ENCODE data around the gene GPR139. TPM values are rescaled to one million over a fixed set of nuclear protein-coding genes. Genes with fewer than 3 reads are reported as not detected.

GPR139 gene
- total RNA-seq, 1 donor: not detected

DNA sequence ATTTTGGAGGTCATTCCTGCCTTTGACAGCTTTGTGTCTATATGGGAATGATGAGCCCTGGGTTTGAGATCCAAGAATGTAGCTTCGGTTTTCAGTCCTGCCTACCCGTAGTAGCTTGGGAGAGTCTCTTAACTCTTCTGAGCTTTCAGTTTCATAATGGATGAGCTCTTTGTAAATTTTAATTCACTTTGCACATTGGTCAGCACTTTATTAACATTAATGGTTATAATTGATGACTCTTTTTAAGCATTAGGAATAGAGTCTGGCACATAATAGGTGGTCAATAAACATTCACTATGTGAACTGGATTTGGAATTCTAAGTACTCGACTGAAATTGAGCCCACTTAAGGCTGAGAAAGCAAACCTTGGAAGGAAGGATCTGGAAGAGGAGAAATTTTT is 17.3 kb downstream of the GPR139 start:
- H3K4me3 ChIP-seq (ENCODE audit: insufficient read depth, low read length): no peak overlapping the region
- H2AFZ ChIP-seq (ENCODE audit: low read length): no peak overlapping the region
- H3K27ac ChIP-seq (ENCODE audit: low read depth, low read length): no peak overlapping the region
- no peaks in the 10 kb centered on the region for H3K27me3 ChIP-seq (ENCODE audit: insufficient read depth, low read length)
- no peak overlapping the region for H3K4me2 ChIP-seq (ENCODE audit: insufficient read depth, low read length)
- peaks cover 2% of the 10 kb centered on the region for H3K9me3 ChIP-seq (ENCODE audit: low read depth, low read length)
- H3K36me3 ChIP-seq (ENCODE audit: insufficient read depth, low read length): no peaks in the 10 kb centered on the region
- no peaks in the 10 kb centered on the region for H3K4me1 ChIP-seq (ENCODE audit: insufficient read depth, low read length)
- TF ChIP-seq, protein P1, sequence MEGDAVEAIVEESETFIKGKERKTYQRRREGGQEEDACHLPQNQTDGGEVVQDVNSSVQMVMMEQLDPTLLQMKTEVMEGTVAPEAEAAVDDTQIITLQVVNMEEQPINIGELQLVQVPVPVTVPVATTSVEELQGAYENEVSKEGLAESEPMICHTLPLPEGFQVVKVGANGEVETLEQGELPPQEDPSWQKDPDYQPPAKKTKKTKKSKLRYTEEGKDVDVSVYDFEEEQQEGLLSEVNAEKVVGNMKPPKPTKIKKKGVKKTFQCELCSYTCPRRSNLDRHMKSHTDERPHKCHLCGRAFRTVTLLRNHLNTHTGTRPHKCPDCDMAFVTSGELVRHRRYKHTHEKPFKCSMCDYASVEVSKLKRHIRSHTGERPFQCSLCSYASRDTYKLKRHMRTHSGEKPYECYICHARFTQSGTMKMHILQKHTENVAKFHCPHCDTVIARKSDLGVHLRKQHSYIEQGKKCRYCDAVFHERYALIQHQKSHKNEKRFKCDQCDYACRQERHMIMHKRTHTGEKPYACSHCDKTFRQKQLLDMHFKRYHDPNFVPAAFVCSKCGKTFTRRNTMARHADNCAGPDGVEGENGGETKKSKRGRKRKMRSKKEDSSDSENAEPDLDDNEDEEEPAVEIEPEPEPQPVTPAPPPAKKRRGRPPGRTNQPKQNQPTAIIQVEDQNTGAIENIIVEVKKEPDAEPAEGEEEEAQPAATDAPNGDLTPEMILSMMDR (IDR thresholded peaks at IDR 0.05; ENCODE audit: extremely low read depth, low read depth, low read length): no peak
- no peaks in the 10 kb centered on the region for H4K20me1 ChIP-seq (ENCODE audit: insufficient read depth, low read length)
- H3K79me2 ChIP-seq (ENCODE audit: insufficient read depth, low read length): no peaks in the 10 kb centered on the region
- no peak for DNase-seq (ENCODE audit: insufficient read length, low spot score, missing footprints)

DNA sequence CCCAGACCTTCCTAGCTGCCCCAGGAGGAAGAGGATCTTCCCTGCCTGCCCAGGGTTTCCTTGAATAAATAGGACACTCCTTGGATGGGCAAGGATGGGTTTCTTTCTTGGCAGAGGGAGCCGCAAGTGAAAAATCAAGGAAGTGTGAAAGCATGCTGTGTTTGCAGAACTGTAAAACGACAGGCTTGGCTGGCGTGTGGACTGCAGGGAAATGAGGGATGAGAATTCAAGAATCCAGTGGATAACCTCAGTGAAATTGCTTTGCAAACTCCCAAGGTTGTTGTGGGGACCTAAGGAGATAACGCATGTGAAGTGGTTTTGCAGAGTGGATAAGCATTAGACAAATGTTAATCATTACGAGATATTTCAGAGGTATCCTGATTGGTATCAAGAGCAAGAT is 20.4 kb downstream of the GPR139 start:
- Histone ChIP-seq H3K4me1 (ENCODE audit: insufficient read depth, low read length) (no peaks in the 10 kb centered on the region), H3K4me2 (ENCODE audit: insufficient read depth, low read length) (no peak overlapping the region), H4K20me1 (ENCODE audit: insufficient read depth, low read length) (no peaks in the 10 kb centered on the region), H3K36me3 (ENCODE audit: insufficient read depth, low read length) (no peaks in the 10 kb centered on the region), H3K9me3 (ENCODE audit: low read depth, low read length) (no peaks in the 10 kb centered on the region), H3K27me3 (ENCODE audit: insufficient read depth, low read length) (no peaks in the 10 kb centered on the region), H3K4me3 (ENCODE audit: insufficient read depth, low read length) (no peak overlapping the region), H3K27ac (ENCODE audit: low read depth, low read length) (no peak overlapping the region), H3K79me2 (ENCODE audit: insufficient read depth, low read length) (no peaks in the 10 kb centered on the region), H2AFZ (ENCODE audit: low read length) (no peak overlapping the region)
- no peak for DNase-seq (ENCODE audit: insufficient read length, low spot score, missing footprints)
- TF ChIP-seq, protein P1 (IDR thresholded peaks at IDR 0.05; ENCODE audit: extremely low read depth, low read depth, low read length): no peak

DNA sequence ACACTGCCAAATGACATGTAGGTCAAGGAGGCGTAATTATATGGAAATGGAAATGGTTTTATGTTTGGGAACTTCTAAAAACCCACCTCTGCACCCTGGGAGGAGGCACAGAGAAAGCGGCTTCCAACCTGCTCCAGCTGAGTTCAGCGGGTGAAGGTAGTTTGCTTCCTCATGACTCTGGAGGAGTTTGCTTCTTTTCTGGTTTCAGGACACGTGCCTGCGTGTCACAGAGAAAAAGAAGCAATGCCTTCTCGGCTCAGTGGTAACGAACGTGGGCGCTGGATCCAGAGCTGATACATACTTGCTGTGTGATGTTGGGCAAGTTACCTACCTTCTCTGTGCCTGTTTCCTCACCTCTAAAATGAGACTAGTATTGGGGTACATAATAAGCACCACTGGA is 22.1 kb downstream of the GPR139 start:
- H3K27ac ChIP-seq (ENCODE audit: low read depth, low read length): no peak overlapping the region
- H3K9me3 ChIP-seq (ENCODE audit: low read depth, low read length): no peaks in the 10 kb centered on the region
- no peak overlapping the region for H3K4me3 ChIP-seq (ENCODE audit: insufficient read depth, low read length)
- no peak overlapping the region for H3K4me2 ChIP-seq (ENCODE audit: insufficient read depth, low read length)
- H3K4me1 ChIP-seq (ENCODE audit: insufficient read depth, low read length): no peaks in the 10 kb centered on the region
- H3K27me3 ChIP-seq (ENCODE audit: insufficient read depth, low read length): no peaks in the 10 kb centered on the region
- no peaks in the 10 kb centered on the region for H3K36me3 ChIP-seq (ENCODE audit: insufficient read depth, low read length)
- TF ChIP-seq, protein P1 (IDR thresholded peaks at IDR 0.05; ENCODE audit: extremely low read depth, low read depth, low read length): no peak
- H3K79me2 ChIP-seq (ENCODE audit: insufficient read depth, low read length): no peaks in the 10 kb centered on the region
- no peaks in the 10 kb centered on the region for H4K20me1 ChIP-seq (ENCODE audit: insufficient read depth, low read length)
- DNase-seq (ENCODE audit: insufficient read length, low spot score, missing footprints): no peak
- H2AFZ ChIP-seq (ENCODE audit: low read length): no peak overlapping the region

DNA sequence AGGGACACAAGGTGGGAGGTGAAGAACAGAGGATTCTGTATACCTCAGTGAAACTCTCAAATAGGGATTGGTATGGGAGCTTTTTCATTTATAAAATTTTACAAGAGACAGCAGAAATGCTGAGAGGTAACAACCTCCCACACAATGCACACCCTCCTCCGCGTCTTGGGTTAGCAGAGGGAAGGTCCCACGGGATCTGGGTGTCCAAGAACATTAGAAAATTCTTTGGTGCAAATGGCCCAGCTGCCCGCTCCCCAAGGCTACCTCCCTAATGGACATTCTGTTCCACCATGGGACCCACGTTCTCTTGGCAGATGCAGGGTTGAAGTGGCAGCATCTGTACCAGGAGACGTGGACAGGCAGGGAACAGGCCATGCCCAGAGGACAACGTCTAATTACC is 22.5 kb downstream of the GPR139 start:
- Histone ChIP-seq H4K20me1 (ENCODE audit: insufficient read depth, low read length) (no peaks in the 10 kb centered on the region), H3K36me3 (ENCODE audit: insufficient read depth, low read length) (no peaks in the 10 kb centered on the region), H3K4me1 (ENCODE audit: insufficient read depth, low read length) (no peaks in the 10 kb centered on the region), H3K27me3 (ENCODE audit: insufficient read depth, low read length) (no peaks in the 10 kb centered on the region), H3K4me3 (ENCODE audit: insufficient read depth, low read length) (no peak overlapping the region), H3K4me2 (ENCODE audit: insufficient read depth, low read length) (no peak overlapping the region), H3K9me3 (ENCODE audit: low read depth, low read length) (no peaks in the 10 kb centered on the region), H2AFZ (ENCODE audit: low read length) (no peak overlapping the region), H3K27ac (ENCODE audit: low read depth, low read length) (no peak overlapping the region), H3K79me2 (ENCODE audit: insufficient read depth, low read length) (no peaks in the 10 kb centered on the region)
- no peak for DNase-seq (ENCODE audit: insufficient read length, low spot score, missing footprints)
- TF ChIP-seq, protein P1 (IDR thresholded peaks at IDR 0.05; ENCODE audit: extremely low read depth, low read depth, low read length): no peak

Data from osteoblast (primary cell).